Esophagus squamous epithelium (tissue), 4 donors: ENCODE results near the gene RTP5.
"Not testable (repeated sequence)": the region's sequence is repeated elsewhere in the genome, so short reads cannot be mapped to it uniquely, and the experiment has no call there.

ENCODE experiments used
- CTCF ChIP-seq, 6 experiments: fragments of 450-650 bp in 4 of 6; fragments of 200-600 bp in 2 of 6; sonication (generic) in 2 of 6; IDR thresholded peaks; one replicate each; pipeline ENCODE4 v1.5.1; 2016 to 2019; ENCODE audit warnings: antibody characterized with exemption in 6 of 6, mild to moderate bottlenecking in 4 of 6, moderate library complexity in 4 of 6
- POLR2A ChIP-seq, 4 donors: fragments of 450-650 bp; IDR thresholded peaks; one replicate each; pipeline ENCODE4 v1.6.1; 2017; ENCODE audit warnings: antibody characterized with exemption in 4 of 4, mild to moderate bottlenecking in 4 of 4, moderate library complexity in 3 of 4

DNA sequence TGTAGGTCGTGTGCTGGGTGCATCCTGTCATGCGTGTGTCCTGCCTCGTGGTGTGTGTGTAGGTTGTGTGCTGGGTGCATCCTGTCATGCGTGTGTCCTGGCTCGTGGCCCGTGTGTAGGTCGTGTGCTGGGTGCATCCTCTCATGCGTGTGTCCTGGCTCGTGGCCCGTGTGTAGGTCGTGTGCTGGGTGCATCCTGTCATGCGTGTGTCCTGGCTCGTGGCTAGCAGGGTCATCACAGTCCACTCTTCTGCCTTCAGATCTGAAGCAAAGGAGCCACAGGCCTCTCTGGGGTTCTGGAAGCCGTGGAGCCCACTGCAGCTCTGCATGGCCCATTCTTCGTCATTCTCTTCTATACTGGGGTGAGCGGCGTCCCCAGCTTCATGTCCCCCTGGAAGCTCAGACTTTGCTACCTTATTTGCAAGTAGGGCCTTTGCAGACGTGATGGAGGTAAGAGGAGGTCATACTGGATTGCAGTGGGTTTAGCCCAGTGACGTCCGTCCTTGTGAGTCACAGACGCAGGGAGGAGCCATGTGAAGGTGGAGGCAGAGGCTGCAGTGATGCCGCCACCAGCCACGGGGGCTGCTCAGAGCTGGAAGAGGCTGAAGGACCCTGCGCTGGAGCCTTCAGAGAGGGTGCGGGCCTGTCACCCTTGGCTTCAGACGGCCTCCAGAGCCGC is 49.4 kb upstream of the RTP5 start:
- not testable (repeated sequence) for TF ChIP-seq CTCF, POLR2A (IDR thresholded peaks at IDR 0.05)
